Measurements from ENCODE around the gene NELFA.

The NELFA gene

DNA sequence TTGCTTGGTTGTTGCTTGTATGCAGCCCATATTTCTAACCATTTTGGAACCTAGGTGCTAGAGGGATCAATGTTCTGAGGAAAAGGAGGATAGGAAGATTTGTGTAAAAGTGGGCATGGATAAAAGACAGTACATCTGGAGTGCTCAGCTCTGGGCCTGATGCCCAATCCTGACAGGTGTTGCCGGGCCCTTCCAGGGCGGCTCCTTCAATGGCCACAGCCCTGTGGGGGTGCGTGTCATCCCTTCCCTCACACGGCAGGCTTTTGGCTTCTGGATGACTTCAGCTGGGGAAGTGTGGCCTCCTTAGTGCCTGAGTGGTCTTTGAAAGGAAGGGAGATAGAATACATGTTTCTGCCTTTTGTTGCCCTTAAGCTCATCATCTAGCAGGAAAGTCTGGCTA lies 47.2 kb downstream of the NELFA start:
- no peak for DNase-seq

DNA sequence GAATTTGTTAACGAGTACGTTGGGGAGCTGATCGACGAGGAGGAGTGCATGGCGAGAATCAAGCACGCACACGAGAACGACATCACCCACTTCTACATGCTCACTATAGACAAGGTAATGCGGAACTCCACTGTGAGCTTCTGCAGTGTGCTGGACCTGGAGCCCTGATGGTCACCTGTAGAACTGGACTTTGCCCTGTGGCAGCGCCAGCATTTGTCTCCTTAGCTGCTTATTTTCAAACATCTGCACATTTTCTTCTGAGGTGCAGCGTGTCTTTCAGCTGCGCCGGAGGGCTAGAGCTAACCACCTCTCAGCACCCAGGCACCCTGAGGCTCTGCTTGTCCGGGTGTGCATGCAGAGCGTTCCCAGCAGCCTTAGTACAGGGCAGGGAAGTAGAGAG lies 47.7 kb downstream of the NELFA start:
- no peak for DNase-seq

DNA sequence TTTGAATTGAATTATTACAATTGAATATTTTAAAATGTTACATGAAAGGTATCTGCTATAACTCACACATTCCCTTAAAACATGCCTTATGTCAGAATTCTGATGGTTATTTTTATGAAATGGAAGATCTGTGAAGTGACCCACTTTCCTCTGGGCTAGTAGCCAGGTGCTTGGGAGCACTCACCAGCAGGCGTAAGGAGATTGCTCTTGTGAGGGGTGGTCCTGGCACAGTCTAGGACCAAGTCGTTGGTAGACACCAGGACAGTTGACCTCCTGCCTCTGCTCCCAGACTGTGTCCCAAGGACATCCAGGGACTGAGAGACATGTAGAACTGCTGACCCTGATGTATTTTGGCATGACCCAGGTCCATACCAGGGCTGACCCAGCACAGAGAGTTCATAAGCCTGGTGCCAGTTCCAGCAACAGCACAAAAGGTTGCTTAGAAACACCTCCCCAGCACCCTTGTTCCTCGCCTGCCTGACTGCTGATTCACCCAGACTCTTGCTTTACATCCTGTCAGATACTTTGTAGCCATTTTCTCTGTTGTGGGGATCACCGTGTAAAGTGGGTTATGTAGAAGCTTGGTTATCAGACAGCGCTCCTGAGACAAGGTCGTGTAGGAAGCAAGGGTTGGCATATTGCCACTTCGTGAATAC lies 48.5 kb downstream of the NELFA start:
- peak; percentile 7 for DNase-seq

DNA sequence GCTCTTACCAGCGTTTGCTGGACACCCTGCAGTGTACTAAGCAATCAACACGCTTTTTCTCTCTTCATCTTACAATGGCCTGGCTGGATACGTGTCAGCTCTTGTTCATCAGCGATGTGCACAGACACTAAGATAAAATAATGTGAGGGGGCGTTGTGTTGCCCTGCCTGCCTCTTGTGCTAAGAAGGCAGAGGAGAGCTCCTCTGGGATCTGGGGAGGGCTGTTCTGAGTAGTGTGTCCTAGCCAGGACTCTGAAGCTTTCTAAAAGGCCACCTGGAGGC lies 49.7 kb downstream of the NELFA start:
- no peak for DNase-seq

DNA sequence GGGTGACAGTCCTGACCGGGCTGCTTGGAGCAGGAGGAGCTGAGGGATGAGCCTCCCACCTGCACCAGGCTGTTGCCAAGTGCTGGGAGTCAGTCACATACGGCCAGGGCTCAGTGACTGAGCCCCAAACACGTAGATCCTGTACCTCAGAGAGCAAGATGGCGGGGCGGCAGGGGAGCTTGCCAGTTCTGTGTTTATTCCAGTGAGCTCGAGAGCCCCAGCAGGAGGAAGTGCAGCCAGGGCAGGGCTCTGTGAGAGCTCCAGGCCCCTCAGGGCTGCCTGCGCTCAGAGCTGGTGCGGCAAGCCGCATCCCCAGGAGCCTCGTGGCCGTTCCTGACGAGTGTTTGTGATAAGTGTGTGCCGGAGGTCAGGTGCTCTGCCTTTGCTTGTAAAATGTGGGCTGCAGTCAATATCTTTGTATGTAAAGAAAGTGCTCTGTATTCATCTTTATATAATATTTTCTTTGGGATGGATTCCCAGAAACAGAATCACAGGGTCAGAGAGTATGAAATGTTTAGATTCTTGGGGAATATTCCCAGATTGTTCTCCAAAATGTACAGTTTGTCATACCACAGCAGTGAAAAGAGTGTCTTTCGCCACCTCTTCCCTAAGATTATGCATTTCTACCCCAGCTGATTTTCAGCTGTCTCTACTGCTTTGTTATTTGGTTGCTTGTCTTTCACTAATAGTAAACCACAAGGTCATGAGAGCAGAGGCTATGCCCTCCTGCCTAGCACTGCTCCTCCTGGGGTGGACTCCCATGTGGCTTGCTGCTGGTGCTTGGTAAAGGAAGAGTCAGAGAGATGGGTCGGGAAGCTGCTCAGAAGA lies 50.3 kb downstream of the NELFA start:
- no peak for DNase-seq

DNA sequence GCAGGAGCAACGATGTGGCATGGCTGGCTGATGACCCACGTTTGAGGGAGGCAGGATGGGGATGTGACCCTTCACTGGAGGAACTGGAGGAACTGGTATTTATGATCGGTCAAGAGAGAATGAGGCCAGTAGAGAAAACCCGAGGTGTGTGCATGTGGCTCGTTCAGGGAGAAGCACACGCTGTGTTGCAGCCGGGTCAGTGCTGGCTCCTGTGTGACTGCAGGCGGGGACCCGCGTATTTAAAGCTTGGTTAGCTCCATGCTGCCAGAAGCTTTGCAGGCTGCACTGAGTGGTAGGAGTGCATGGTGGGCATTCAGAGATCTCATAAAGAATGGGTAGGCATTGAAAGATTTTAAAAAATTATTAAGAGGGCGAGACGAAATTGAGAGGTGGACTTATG lies 52.1 kb downstream of the NELFA start:
- no peak for DNase-seq

DNA sequence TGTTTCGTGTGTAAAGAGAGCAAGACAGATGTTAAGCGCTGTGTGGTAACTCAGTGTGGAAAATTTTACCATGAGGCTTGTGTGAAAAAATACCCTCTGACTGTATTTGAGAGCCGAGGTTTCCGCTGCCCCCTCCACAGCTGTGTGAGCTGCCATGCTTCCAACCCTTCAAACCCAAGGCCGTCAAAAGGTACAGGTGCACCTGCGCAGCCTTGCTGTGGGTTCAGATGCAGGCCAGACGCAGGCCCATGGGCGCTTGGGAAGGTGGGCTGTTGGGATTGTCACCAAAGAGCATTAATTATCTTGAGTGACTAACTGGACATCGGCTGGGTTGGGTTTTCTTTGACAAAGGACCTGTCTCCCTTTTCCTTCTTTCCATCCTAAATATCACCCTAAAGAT lies 55.4 kb downstream of the NELFA start:
- DNase-seq = no peak

DNA sequence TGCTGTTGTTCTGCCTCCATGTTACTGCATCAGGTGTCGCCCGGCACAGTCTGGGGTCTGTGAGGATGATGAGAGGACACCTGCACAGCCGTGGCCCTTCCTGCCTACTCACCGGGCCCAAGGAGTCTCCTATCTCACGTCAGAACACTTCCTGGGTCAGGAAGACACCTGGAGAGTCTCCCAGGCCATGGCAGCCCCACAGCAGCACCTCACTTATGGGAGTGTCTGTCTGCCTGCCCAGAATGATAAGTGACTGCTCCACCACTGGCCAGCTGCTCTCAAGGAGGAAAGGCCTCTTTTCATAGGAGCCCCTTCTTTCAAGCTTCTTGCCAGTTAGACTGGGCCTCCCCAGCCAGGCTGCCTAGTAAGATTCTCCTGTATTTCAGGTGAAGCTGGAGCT lies 56.1 kb downstream of the NELFA start:
- DNase-seq = no peak

DNA sequence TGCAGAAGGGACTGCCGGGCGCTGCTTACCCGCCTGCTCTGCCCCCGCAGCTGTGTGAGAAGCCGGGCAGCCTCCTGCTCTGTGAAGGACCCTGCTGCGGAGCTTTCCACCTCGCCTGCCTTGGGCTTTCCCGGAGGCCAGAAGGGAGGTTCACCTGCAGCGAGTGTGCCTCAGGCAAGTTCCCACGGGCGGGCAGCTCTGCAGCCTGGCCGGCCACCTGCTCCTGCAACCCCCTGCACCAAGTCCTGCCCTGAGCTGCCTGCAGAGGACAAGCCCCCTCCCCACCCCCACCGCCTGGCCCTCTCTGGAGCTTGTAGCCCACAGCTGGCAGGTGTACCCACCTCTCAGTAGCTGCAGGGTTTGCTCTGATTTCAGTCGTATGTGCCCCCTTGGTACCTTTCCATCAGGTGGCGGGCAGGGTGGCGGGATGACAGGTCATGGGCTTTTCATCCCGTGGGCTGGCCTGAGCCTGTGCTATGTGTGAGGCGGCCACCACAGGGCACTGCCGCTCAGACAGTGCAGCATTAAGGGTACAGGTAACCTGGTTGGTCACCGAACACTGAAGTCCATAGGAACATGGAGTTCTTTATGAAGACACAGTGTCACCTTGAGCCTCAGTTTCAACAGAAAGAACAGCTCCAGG lies 56.6 kb downstream of the NELFA start:
- no peak for DNase-seq

DNA sequence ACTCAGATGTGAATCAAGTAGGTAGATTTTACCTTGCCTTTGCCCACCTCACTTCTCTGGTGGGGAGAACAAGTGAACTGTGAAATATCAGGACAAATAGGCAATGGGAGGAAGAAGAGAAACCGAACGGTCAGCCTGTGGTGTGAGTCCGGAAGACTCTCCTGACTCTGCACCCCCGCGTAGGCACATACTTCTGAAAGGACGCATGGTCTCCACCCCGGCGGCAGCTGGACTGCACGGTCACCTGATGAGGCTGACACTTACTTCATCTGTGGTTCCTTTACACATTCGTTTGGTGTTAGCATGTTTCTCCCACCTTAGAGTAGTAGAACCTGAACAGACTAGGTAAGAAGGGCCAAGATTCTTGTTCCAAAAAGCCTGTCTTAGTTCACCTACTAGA lies 58.4 kb downstream of the NELFA start:
- DNase-seq = no peak

DNA sequence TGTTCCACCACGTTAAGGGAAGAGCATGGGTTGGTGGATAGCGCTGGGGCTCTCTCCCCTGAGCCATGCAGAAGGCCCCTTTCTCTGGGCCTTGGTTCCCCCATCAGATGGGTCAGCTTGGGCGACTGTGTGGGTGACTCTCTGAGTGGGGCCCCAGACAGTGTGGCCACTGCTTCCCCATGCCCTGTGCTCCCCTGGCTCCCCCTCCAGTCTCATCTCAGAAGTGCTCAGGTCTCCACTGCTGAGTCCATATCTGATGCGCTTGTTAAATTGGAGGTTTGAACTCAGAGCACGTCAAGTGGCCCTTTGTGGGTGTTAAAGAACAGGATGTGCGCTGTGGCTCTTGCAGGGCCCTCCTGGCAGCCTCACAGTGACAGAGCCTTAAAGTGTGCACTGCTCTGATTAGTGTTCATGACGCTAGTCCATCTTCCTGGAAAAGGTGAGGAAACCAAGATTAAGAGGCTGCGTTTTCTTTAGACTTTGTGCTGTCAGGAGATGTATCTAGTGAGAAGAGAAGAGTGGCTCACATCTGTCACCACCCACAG lies 59.8 kb downstream of the NELFA start:
- no peak for DNase-seq

DNA sequence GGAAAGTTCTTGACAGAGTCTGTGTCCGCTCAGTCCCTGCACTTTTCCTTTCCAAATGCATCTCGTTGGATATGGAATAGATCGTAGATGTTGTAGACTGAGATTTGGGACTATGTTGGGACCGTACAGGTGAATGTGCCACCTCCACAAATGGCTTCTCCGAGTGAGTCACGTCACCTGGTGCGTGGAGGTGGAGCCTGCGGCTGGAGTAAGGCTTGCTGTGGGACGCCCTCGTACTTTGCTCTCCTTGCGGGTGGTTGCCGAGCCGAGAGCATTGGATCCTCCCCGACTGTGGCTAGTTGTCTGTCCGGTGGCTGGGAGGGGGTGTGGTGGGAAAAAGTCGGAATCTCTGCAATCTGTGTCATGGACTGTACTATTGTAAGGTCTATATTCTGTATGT lies 60.5 kb downstream of the NELFA start:
- DNase-seq = no peak

DNA sequence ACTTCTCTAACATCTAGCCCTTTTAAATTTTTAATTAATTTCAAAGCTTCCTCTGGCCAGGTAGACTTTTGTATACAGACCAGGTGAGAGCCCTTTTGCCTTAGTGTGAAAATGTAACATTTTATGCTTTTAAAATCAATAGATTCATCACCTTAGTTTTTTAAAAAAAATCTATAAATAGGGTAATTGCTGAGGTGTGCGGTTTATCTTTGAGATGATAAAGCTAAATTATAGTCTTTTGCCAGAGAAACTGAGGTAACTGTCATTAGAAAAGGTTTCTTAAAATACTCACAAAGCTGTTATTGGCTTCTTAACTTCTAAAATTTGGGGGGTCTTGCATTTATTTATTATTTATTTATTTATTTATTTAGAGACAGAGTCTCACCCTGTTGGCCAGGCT lies 62.9 kb downstream of the NELFA start:
- DNase-seq = no peak

DNA sequence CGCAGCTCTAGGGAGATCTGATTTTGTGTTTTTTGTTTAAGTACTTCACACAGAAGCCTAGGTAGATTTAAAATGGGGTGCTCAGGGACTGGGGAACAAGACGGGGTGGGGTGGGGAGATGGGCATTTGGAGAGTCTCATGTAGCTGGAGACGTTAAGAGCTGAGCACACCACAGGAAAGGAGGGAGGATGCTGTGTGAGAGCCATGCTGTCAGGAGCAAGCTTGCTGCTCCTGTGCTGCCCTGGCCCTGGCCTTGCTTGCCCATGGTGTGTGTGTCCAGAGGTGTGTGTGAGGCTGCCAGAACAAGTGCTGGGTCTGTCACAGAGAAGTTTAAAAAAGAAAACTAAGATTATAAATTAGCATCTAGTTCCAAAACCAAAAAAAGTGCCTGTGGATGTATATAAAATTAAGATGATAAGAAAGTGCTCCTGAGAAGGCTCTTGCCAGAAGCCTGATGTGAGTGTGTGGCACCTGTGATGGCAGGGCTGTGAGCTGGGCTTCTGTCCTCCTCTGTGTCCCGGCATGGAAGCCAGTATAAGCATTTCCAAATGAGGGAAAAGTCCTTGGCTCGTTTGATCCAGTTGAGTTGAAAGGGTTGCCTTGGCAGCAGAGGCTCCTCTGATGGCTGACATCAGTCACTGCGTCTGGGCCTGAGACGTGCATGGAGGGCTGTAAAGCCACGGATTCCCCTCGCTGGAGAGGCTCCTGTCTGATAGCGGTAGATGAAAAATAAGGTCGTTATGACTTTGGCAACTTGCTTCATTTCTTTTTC lies 63.5 kb downstream of the NELFA start:
- DNase-seq = no peak

DNA sequence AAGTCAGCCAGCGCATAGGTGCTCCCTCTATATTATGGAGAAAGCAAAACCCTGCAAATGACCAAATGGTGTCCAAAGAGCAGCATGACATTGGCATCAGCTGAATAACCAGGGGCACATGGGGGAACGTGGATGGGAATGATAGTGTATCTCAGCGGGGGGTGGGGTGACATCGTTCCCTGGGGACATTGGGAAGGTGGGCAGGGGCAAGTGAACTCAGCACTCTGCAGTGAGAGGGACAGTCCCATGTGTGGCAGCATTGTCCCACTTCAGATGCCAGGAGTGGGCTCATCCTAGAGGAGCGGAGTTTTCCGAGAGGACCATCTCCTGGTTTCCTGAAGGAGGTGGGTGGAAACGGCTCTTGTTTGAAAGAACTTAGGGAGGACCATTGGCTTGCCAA lies 64.8 kb downstream of the NELFA start:
- no peak for DNase-seq

DNA sequence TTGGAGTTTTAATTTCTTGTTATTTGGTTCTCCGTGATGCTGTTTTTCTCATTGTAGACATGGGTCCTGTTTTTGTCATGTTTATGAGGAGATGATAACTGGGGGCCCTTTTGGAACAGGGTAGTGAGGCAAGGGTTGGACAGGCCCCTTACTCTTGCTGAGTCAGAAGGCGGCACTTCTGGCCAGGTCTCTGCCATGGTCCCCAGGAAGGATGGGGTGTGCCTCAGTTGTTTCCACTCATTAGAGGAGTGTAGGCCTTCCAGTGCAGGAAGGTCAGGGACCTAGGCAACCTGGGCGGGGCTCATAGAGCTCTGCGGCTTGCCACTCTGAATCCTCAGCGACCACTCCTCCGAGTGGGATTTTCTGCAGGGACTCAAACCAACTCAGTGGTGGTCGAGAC lies 68.2 kb downstream of the NELFA start:
- DNase-seq = no peak

DNA sequence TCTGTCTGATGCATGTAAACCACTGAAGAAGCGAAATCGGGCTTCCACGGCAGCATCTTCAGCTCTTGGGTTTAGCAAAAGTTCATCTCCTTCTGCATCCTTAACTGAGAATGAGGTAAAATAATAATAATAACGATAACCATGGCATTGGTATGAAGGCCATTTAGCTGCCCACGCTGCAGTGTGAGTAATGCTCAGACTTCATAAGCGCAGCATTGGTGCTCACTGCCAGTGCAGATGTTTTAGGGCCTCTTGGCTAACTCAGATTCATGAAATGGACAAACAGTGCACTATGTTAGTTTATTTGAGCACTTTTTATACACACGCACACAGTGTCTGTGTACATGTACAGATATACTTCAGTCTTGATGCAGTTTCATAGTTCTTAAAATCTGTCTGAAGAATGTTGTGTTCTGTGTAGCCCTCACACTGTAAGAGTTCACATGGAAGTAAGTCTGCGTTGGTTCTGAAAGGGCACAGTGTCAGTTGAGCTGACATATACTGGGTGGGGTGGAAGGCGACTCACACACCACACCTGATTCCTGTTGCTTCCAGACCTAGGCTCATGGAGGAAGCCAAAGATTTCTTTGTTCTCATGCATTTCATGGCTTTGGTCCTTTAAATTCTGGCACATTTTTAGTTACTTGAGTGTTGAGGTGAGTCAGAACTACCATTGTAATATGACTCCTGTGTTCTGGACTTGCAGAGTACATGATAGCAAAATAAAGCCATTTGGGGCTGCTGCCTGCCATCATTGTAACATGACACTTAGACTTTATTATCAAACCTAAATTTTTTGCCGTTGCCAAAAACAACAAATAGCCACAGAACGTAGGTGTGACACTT lies 68.9 kb downstream of the NELFA start:
- peak; percentile 57 for DNase-seq

DNA sequence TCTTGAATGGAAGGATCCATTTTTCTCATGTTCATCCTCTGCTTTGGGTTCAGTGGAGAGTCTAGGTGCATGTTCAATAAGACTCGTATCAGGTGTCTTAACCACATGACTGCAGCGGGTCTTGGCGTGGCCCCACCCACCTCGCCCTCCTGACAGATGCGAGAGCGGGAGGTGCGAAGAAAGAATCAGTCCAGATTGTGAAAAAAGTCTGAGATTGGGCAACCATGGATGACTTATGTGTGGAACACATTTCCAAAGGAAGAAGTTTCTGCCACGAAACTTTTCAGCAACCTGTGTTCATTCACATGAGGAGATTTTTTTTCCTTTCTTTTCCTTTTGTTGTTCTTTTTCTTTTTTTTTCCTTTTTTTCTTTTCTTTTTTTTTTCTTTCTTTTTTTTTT lies 70.7 kb downstream of the NELFA start:
- DNase-seq = no peak

DNA sequence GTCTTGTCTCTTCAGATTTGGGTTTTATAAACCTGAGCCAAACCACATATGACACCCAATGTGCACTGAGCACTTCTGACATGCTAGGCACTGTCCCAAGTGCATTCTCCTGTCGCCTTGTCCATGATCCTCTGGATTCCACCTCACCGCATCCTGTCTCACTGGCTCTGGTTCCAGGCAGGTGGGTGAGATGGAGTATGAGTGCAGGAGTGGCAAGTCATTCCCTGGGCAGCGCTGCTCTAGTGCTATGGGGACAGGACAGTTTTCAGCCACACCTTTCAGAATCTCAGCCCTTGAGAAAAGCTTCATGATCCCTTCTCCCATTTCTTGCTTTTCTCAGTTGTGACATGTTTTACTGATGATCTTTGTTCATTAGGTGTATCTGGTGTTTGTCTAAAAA lies 71.2 kb downstream of the NELFA start:
- DNase-seq = no peak

DNA sequence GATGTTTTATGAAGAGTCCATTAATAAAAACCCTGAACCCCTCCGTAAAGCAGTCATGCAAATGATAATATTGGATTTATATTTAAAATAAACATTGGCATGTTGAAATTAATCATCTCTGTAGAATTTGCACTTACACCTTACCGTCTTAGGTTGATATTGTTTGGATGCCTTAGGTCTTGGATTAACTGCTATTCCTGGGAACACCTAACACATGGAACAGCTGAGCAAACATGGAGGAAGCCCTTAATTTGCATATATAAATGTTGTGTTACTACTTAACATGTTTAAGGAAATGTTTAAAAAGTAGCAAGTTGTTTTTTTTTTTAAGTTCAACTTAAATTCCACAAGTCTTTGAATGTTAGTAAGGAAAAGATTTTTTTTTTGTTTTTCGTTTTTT lies 75.1 kb downstream of the NELFA start:
- DNase-seq = no peak

DNA sequence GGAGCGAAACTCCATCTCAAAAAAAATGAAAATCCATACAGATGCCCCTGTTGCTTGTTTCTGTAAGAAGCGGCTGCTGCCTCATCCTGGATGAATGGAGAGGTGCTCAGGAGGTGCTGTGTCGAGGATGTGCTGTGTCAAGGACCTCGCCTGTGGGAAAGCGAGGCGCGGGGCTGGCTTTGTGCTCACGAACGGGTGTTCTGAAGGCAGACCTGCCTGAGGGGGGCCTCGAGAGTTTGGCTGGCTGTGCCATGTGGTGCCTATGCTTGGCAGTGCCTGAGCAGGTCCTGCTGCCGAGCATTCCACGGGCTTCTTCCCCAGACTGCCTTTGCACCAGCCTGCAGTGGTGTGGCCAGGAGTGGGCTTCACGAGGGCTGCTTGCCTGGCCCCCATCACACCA lies 76.0 kb downstream of the NELFA start:
- no peak for DNase-seq
